GM18511 (cell line): ENCODE results near the gene THAP11.
"Not testable (repeated sequence)": the region's sequence is repeated elsewhere in the genome, so short reads cannot be mapped to it uniquely, and the experiment has no call there.

Experiments
- ATAC-seq: cut with Tn5 transposase; IDR thresholded peaks from one replicate; pipeline ENCODE4 v1.9.1; 2021; ENCODE audit warnings: mild to moderate bottlenecking, moderate library complexity; ENCODE audit not compliant: unreplicated experiment

Gene THAP11

DNA sequence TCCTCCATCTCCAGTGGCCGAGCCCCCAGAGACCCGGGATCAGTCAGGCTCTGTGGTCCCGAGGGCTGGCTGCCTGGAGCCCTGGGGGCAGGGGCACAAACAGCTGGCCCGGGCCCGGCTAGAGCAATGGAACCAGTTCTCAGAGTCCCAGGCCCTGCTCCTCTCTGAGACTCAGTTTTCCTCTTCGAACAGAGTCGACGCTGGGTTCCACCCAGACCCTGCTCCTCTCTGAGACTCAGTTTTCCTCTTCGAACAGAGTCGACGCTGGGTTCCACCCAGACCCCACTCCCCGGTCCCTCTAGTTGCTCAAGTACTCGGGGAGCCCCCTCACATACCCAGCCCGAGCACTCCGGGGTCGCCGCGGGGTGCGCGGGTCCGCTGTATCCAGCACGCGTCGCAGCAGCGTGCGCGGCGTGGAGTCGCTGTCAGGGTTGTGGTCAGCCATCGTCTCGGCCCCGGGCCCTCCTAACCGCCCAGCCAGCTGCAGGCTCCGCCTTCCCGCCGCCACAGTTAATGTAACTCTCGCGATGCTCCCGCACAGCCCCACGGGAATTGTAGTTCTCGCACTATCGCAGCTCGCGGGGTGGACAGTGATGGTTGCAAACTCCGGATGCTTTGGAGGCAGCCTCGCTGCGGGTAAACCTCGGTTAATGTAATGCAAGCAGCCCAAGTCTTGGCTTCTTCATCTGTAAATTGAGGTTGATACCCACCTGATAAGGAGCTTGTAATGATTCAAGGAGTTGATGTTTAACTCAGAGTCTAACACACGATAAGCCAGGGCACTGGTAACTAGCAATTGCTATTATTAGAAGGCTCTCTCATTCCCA lies 8.5 kb upstream of the THAP11 start:
- peak; percentile 98 for ATAC-seq

DNA sequence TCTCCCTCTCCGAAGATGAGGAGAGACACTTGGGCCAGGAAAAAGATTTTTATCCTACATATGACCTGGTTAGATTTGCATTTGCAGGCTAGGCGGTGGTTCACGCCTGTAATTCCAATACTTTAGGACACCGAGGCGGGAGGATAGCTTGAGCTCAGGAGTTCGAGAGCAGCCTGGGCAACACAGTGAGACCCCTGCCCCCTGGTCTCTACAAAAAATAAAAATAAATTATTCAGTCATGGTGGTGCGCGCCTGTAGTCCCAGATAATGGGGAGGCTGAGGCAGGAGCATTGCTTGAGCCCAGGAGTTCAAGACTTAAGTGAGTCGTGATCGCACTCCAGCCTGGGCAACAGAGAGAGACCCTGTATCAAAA lies 7.9 kb upstream of the THAP11 start:
- ATAC-seq, result no peak

DNA sequence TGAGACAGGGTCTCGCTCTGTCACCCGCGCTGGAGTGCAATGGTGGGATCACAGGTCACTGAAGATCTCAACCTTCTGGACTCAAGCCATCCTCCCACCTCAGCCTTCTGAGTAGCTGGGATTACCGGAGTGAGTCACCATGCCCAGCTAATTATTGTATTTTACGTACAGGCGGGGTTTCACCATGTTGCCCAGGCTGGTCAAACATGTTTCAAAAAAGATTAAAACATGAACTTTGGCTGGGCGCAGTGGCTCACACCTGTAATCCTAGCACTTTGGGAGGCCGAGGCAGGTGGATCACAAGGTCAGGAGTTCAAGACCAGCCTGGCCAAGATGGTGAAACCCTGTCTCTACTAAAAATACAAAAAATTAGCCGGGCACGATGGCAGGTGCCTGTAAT lies 4.9 kb upstream of the THAP11 start:
- not testable (repeated sequence) for ATAC-seq

DNA sequence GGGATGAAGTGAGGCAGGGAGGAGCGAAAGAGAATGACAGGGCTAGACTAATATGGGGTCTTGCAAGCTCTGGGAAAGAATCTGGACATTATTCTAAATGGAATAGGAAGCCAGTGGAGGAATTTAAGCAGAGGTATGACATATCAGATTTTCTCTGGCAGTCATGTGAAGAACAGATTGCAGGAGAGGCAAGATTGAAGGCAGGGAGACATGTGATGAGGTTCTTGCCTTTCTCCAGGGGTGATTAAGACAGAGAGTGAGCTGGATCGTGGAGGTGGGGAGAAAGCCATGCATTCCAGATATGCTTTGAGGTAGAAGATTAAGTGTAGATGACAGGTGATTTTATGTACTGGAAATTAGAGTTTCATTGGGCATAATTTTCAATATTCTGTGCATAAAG lies 4.3 kb upstream of the THAP11 start:
- no peak for ATAC-seq

DNA sequence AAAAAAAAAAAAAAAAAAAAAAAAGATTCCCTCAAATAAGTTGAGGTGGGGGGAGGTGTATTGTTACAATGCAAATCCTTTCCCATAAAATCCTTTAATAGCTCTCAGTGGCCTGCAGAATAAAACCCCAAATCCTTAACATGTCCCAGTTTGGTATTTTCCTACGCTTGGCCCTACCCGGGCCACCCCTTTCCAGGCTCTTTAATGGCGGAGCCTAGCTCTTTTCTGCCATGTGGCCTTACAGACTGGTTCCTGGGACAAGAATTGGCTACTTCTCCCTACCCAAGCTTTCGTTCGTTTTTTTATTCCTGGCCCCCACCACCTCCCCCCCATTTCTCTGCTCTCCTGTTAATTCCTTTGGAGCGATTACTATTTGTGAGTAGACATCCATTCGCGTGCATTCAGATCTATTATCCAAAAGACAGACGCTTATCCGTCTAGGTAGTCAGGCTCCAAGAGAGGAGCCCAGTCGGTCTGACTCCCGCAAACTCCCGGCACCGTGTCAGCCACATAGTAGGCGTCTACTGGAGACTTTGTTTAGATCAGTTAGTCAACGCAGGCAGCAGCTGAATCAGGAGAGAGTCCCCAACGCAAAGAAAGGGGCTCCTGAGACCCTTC lies 813 bp upstream of the THAP11 start:
- ATAC-seq, result no peak

DNA sequence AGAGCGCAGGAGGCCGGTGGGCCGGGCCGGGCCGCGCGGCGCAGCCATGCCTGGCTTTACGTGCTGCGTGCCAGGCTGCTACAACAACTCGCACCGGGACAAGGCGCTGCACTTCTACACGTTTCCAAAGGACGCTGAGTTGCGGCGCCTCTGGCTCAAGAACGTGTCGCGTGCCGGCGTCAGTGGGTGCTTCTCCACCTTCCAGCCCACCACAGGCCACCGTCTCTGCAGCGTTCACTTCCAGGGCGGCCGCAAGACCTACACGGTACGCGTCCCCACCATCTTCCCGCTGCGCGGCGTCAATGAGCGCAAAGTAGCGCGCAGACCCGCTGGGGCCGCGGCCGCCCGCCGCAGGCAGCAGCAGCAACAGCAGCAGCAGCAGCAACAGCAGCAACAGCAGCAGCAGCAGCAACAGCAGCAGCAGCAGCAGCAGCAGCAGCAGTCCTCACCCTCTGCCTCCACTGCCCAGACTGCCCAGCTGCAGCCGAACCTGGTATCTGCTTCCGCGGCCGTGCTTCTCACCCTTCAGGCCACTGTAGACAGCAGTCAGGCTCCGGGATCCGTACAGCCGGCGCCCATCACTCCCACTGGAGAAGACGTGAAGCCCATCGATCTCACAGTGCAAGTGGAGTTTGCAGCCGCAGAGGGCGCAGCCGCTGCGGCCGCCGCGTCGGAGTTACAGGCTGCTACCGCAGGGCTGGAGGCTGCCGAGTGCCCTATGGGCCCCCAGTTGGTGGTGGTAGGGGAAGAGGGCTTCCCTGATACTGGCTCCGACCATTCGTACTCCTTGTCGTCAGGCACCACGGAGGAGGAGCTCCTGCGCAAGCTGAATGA lies 606 bp downstream of the THAP11 start:
- ATAC-seq, result peak; percentile 14

DNA sequence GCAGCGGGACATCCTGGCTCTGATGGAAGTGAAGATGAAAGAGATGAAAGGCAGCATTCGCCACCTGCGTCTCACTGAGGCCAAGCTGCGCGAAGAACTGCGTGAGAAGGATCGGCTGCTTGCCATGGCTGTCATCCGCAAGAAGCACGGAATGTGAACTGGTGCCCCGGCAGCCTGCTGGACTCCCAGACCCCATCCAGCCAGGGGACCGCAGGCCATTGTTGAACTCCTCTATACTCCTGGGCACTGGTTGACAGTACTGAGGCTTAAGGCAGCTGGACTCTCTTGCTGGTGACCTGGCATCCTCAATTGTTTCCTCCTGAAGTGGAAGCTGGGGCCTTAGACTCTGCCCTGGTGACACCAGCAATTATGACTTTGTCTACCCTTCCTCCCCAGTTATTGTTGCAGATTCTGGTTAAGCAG lies 1.2 kb downstream of the THAP11 start:
- no peak for ATAC-seq

DNA sequence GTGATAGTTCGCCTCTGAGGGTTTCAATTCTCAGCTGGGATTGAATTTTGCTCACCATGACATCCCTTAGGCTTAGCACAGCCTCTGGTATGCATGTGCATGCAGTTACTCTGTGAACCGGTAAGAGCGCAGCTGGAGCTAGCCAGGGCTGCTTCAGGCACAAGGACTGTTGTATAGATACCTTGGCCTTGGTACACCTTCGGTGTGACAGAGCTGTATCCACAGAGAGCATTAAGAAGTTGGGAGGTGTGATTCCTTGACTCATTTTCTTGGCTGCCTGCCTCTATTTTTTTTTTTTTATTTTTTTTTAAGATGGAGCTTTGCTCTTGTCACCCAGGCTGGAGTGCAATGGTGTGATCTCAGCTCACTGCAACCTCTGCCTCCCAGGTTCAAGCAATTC lies 2.4 kb downstream of the THAP11 start:
- no peak for ATAC-seq

DNA sequence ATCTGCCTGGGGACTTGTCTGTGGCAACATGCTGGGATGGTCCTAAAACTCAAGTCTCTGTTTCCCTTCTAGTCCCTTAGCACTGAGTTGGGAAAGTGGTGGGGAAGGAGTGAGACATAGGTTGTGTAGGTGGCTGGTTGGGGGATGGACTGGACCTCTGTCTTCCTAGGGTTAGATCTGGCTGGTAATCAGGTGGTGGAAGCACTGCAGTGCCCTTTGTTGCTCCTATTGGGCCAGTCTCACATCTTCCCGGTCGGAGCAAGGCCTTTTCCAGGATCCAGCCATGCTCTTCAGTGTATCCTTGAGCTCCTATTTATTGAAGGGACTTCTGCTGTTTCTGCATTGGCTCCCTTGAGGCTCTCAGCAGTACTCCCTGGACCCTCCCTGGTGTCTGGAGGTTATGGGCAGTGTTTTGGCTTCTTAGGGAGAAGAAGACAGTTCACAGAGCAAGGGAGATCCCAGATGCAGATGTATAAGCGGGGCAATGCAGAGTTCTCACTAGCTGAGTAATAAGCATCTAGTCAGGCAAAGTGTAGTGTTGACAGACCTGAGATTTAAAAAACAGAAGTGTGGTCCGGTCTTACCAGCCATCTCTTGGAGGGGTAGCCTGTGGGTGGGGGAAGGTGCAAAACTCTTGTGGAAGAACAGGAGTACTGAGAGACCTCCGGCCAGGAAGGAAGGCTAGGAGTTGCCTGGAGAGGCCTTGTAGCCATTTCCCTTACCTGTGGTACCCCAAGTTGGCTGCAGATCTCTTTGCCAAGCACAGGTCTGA lies 3.4 kb downstream of the THAP11 start:
- no peak for ATAC-seq

DNA sequence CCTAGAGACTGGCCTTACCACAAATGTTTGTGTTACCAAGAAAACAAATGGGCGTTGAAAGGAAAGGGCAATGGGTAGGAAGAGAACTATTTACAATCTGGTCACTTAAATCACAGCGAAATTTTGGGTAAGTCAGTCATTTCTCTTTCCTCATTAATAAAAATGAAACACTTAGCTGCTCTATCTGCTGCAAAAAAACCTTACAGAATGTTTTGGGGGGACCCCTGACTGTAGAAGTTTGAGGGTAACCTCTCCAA lies 3.9 kb downstream of the THAP11 start:
- ATAC-seq, result no peak

DNA sequence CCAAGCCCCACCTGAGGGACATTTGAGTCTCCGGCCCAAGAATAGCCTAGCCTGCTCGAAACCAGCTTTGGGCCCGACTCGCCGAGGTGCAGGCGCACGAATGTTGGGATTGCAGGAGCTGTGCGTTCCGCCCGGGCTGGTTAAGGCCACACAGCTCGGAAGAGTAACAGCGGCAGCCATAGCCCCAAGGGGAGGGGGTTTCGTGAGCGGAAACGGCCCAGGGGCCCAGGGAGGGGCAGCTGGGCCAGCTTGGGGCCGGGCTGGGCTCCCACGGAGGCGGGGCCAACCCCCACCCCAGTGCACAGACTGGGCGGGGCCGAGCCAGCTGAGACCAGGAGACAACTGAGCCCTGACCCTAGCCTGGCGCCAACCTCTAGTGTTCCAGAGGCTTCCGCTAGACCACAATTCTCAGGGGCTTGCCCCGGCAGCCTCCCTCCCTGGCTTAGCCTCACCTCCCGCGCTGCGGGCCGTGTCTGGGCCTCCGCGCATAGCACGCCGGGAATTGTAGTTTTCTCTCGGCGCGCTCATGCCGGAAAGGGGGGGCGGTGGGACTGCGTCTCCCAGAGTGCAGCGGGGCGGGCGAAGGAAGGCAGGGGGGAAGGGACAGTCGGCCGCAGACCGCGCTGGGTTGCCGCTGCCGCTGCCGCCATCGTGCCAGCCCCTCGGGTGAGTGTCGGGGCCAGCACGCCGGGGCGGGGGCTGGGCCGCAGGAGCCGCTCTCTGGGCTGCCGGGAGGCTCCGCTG lies 4.4 kb downstream of the THAP11 start, which contains the start of gene NUTF2:
NUTF2 (plus strand) TSS at position 614 of the 744 bp plus-strand sequence. CDS start 18,198 bp downstream, outside the sequence.
- ATAC-seq, result peak; percentile 62

DNA sequence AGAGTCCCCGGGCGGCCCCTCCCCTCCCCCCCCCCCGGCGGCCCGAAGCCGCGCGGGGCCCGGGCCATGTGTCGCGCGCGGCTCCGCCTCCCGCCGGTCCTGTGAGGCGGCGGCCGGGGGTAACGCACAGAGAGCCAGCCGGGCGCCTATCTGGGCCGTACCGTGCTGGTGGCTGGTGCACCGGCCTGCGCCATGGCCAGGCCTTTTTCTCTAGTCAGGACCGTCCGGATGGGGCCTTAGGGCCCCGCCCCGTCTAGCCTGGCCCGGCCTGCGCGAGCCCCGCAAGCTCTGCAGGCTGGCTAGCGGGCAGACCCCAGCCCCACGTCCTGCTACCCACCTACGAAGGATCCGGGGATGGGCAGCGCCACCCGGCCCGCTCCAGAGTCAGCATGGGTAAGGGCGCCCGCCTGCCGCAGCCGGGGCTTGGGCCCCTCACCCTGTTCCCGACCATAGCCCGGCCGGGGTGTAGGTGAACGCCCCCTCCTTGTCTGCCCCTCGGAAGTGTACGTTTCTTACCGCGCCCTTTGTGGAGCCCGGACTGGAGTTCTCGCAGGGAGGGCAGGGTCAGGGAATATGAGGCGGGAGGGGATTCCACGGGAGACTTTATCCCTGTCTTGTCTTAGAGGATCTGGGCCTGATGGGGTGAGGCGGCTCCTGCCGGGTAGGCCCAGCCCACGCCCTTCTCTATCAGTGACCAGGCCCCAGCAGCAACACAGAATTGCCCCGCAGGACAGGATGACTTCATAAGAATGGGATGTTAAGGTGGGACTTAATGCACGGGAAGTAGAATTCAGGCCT lies 5.1 kb downstream of the THAP11 start, which contains the start of gene CENPT:
CENPT (minus strand) TSS at position 630 of the 798 bp plus-strand sequence. CDS start 13,834 bp downstream, outside the sequence.
- ATAC-seq, result peak; percentile 51

DNA sequence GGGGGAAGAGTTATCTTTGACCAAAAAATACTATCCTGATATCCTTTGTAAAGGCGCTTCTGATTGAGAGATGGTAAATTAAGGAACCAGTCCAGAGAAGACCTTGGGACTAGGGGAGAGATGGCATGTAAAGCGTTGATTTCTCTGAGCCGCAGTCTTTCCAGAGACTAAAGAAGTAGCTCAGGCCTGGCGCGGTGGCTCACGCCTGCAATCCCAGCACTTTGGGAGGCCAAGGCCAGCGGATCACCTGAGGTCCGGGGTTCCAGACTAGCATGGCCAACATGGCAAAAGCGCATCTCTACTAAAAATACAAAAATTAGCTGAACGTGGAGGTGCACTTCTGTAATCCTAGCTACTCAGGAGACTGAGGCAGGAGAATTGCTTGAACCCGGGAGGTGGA lies 6.0 kb downstream of the THAP11 start:
- no peak for ATAC-seq

DNA sequence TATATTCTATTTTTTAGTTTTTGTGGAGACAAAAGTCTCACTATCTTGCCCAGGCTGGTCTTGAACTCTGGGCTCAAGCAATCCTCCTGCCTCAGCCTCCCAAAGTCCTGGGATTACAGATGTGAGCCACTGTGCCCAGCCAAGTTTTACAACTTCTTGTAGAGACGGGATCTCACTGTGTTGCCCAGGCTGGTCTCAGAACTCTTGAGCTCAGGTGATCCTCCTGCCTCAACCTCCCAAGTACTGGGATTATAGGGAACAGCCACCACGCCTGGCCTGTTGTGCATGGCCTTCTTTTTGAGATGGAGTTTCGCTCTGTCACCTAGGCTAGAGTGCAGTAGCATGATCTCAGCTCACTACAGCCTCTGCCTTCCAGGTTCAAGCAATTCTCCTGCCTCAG lies 11.6 kb downstream of the THAP11 start:
- no peak for ATAC-seq

DNA sequence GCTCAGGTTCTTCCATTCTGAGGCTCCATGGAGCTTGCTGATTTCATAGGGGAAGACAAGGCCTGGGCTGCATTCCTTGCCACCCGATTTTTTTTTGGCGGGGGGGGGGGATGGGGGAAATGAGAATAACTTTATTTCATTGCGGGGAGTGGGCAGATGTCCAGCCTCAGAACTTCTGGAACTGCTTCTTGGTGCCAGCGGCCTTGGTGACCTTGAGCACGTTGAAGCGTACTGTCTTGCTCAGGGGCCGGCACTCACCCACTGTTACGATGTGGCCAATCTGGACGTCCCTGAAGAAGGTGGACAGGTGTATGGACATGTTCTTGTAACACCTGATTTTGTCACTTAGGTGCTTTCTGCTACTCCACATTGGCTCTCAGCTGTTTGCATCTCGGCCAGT lies 13.7 kb downstream of the THAP11 start:
- no peak for ATAC-seq

DNA sequence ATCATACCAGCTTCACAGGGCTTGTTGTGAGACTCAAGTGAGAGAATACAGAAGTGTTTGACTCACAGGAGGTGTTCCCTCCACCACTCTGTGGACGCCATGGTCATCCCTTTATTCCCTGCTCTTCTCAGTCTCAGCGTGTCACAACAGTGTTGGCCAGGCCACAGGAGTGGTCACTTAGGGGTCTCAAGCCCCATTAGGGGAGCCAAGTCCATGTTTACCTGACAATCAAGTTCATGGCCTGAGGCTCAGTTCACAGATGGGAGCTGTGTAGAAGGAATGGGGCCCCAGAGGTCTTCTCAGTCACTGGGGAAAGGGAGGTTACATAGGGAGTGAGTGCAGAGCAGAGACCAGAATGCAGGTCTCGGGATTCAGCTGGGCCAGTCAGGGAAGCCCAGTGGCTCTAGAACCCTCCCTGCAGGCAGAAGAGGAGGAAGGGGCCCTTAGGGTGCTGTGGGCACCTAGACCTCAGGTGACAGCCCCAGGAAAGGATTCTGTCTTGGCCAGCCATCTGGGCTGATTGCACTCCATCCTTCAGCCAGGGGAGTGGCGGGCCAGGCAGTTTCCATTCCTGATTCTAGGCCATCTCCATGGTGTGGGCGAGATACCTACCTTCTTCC lies 14.9 kb downstream of the THAP11 start:
- no peak for ATAC-seq

DNA sequence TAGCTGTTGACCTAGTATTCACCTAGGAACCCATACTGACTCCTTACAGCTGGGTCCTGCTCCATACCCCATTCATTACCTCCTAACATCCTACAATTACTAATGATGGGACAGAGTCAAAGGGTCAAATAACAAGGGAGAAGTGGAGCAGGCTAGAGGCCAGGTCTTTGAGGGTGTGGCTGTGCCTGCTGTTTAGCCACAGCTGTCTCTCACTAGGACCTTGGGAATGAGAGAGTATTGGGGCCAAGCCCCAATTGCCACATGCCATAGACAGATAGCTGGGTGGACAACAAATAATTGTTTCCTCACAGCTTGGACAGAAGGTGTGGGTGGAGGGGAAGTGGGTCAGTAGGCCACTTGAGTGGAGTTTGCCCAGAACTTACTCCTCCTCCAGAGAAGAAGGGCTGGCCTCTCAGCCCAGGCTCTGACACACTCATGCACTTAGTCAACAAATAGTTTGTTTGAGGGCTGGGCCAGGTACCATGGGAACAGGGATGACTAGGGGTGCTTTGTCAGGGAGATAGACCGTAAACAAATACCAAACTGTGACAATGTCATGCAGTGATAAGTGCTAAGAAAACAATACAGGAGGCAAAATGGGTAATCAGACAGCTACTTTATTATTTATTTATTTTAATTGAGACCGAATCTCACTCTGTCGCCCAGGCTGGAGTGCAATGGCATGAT lies 15.6 kb downstream of the THAP11 start:
- no peak for ATAC-seq

DNA sequence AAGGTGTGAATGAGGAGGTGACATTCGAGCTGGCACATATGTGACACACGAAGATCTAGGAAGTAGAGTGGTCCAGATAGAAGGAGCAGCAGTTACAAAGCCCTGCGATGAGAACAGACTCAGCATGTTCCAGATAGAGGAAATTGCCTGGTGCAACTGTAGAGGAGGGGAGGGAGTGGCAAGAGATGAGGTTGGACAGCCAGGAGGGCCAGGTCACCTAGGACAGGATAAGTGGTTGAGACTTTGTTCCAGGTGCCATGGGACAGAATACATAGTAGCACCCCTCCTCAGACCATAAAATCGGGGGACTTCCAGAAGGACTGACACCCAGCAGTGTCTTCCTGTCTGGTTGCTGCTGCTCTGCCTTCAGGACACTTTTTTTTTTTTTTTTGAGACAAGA lies 16.4 kb downstream of the THAP11 start:
- ATAC-seq, result no peak
